ENCODE results near the gene LYZL6. TPM values are rescaled to one million over a fixed set of nuclear protein-coding genes. Genes with fewer than 3 reads are reported as not detected.

LYZL6 gene
- total RNA-seq, 1 experiment from 2014 or later = not detected

GRCh38 chr17:35930211-35931065, 13.1 kb downstream of the LYZL6 start, which contains the start of gene RDM1 (continued):
- no peak for TF ChIP-seq NR2C2 (CRISPR knock-in tag; IDR thresholded peaks at IDR 0.05)
- TF ChIP-seq RELA (CRISPR knock-in tag; IDR thresholded peaks at IDR 0.05; ENCODE audit: borderline replicate concordance) = no peak
- TF ChIP-seq, protein P1, sequence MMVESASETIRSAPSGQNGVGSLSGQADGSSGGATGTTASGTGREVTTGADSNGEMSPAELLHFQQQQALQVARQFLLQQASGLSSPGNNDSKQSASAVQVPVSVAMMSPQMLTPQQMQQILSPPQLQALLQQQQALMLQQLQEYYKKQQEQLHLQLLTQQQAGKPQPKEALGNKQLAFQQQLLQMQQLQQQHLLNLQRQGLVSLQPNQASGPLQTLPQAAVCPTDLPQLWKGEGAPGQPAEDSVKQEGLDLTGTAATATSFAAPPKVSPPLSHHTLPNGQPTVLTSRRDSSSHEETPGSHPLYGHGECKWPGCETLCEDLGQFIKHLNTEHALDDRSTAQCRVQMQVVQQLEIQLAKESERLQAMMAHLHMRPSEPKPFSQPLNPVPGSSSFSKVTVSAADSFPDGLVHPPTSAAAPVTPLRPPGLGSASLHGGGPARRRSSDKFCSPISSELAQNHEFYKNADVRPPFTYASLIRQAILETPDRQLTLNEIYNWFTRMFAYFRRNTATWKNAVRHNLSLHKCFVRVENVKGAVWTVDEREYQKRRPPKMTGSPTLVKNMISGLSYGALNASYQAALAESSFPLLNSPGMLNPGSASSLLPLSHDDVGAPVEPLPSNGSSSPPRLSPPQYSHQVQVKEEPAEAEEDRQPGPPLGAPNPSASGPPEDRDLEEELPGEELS (CRISPR knock-in tag; IDR thresholded peaks at IDR 0.05) = peak; percentile 82; the same call in 1 of the 2 replicates
- TF ChIP-seq, protein P2, sequence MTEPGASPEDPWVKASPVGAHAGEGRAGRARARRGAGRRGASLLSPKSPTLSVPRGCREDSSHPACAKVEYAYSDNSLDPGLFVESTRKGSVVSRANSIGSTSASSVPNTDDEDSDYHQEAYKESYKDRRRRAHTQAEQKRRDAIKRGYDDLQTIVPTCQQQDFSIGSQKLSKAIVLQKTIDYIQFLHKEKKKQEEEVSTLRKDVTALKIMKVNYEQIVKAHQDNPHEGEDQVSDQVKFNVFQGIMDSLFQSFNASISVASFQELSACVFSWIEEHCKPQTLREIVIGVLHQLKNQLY (CRISPR knock-in tag; IDR thresholded peaks at IDR 0.05) = no peak
- no peak for TF ChIP-seq ZNF317 (CRISPR knock-in tag; IDR thresholded peaks at IDR 0.05; ENCODE audit: borderline replicate concordance, low read depth)
- TF ChIP-seq ZNF512 (CRISPR knock-in tag; IDR thresholded peaks at IDR 0.05; ENCODE audit: borderline replicate concordance) = no peak
- peak; percentile 97 for TF ChIP-seq MYBL2 (CRISPR knock-in tag; IDR thresholded peaks at IDR 0.05)
- TF ChIP-seq, protein P3, sequence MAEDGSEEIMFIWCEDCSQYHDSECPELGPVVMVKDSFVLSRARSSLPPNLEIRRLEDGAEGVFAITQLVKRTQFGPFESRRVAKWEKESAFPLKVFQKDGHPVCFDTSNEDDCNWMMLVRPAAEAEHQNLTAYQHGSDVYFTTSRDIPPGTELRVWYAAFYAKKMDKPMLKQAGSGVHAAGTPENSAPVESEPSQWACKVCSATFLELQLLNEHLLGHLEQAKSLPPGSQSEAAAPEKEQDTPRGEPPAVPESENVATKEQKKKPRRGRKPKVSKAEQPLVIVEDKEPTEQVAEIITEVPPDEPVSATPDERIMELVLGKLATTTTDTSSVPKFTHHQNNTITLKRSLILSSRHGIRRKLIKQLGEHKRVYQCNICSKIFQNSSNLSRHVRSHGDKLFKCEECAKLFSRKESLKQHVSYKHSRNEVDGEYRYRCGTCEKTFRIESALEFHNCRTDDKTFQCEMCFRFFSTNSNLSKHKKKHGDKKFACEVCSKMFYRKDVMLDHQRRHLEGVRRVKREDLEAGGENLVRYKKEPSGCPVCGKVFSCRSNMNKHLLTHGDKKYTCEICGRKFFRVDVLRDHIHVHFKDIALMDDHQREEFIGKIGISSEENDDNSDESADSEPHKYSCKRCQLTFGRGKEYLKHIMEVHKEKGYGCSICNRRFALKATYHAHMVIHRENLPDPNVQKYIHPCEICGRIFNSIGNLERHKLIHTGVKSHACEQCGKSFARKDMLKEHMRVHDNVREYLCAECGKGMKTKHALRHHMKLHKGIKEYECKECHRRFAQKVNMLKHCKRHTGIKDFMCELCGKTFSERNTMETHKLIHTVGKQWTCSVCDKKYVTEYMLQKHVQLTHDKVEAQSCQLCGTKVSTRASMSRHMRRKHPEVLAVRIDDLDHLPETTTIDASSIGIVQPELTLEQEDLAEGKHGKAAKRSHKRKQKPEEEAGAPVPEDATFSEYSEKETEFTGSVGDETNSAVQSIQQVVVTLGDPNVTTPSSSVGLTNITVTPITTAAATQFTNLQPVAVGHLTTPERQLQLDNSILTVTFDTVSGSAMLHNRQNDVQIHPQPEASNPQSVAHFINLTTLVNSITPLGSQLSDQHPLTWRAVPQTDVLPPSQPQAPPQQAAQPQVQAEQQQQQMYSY (CRISPR knock-in tag; IDR thresholded peaks at IDR 0.05) = no peak
- no peak for TF ChIP-seq NFYB (CRISPR knock-in tag; conservative IDR thresholded peaks at IDR 0.05; ENCODE audit: low read depth)
- TF ChIP-seq FOXJ3 (CRISPR knock-in tag; IDR thresholded peaks at IDR 0.05; ENCODE audit: borderline replicate concordance) = no peak
- no peak for TF ChIP-seq GTF2I (CRISPR knock-in tag; conservative IDR thresholded peaks at IDR 0.05)
- TF ChIP-seq IRF1 (CRISPR knock-in tag; IDR thresholded peaks at IDR 0.05) = no peak
- peak; percentile 93 for TF ChIP-seq E2F4 (CRISPR knock-in tag; IDR thresholded peaks at IDR 0.05; ENCODE audit: borderline replicate concordance, low read depth)
- TF ChIP-seq, protein P4, sequence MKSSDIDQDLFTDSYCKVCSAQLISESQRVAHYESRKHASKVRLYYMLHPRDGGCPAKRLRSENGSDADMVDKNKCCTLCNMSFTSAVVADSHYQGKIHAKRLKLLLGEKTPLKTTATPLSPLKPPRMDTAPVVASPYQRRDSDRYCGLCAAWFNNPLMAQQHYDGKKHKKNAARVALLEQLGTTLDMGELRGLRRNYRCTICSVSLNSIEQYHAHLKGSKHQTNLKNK (CRISPR knock-in tag; IDR thresholded peaks at IDR 0.05) = no peak
- no peak for TF ChIP-seq ZNF138 (CRISPR knock-in tag; conservative IDR thresholded peaks at IDR 0.05)
- no peak for TF ChIP-seq ZNF263 (CRISPR knock-in tag; IDR thresholded peaks at IDR 0.05; ENCODE audit: low read depth)
- TF ChIP-seq CREB1 (CRISPR knock-in tag; IDR thresholded peaks at IDR 0.05) = no peak
- TF ChIP-seq E2F1 (CRISPR knock-in tag; IDR thresholded peaks at IDR 0.05) = peak; percentile 77; the same call in 1 of the 2 replicates
